Stomach (tissue), 4 donors: ENCODE data around the gene KSR2.

Experiments used
- CTCF ChIP-seq, 7 experiments: fragments of 450-650 bp in 4 of 7; fragments of 200-600 bp in 3 of 7; sonication (generic) in 3 of 7; IDR thresholded peaks; one replicate each; pipeline ENCODE4 v1.5.1; 2016 to 2019; ENCODE audit warnings: antibody characterized with exemption in 7 of 7, control low read depth in 2 of 7, mild to moderate bottlenecking in 1 of 7
- EP300 ChIP-seq: sonication (generic); formaldehyde crosslinking; IDR thresholded peaks from one replicate; pipeline ENCODE4 v1.6.1; 2017; ENCODE audit warnings: antibody characterized with exemption
- POLR2A ChIP-seq, 4 donors: fragments of 450-650 bp; IDR thresholded peaks; one replicate each; pipeline ENCODE4 v1.6.1; 2016; ENCODE audit warnings: antibody characterized with exemption in 4 of 4, control low read depth in 2 of 4, mild to moderate bottlenecking in 1 of 4, moderate library complexity in 1 of 4
- POLR2AphosphoS5 ChIP-seq, 3 donors: sonication (generic); formaldehyde crosslinking; IDR thresholded peaks; one replicate each; pipeline ENCODE4 v1.6.1; 2016; ENCODE audit warnings: antibody characterized with exemption in 3 of 3

GRCh38 chr12:117914686-117915085 is 54.1 kb downstream of the KSR2 start:
- TF ChIP-seq CTCF (IDR thresholded peaks at IDR 0.05) = no peak
- TF ChIP-seq EP300 = no peak
- TF ChIP-seq POLR2AphosphoS5 (IDR thresholded peaks at IDR 0.05) = no peak
- TF ChIP-seq POLR2A (IDR thresholded peaks at IDR 0.05) = no peak
